HepG2 (cell line): Measurements from ENCODE around the gene ZNF33B. TPM values are rescaled to one million over a fixed set of nuclear protein-coding genes. Genes with fewer than 3 reads are reported as not detected.
A peak's percentile ranks its signal among the peaks of the same experiment; 100 is the strongest.

ENCODE experiments used
- ARHGAP35 ChIP-seq: sonication (generic); formaldehyde crosslinking; IDR thresholded peaks from 2 replicates; pipeline ENCODE4 v1.9.0; 2022; ENCODE audit warnings: mild to moderate bottlenecking, inconsistent platforms, moderate library complexity, missing genetic modification reagents, borderline replicate concordance
- FOXP4 ChIP-seq: sonication (generic); formaldehyde crosslinking; IDR thresholded peaks from 2 replicates; pipeline ENCODE4 v1.4.0; 2020; ENCODE audit warnings: missing genetic modification reagents
- MBNL3 ChIP-seq: fragments of 250-450 bp; sonication (Bioruptor Pico); conservative IDR thresholded peaks from 2 replicates; pipeline ENCODE4 v1.8.0; 2022; ENCODE audit warnings: mild to moderate bottlenecking, inconsistent platforms
- MYNN ChIP-seq: sonication (generic); formaldehyde crosslinking; IDR thresholded peaks from 2 replicates; pipeline ENCODE4 v1.4.0; 2020; ENCODE audit warnings: mild to moderate bottlenecking, low read depth, missing genetic modification reagents
- NFATC3 ChIP-seq: sonication (generic); formaldehyde crosslinking; IDR thresholded peaks from 2 replicates; pipeline ENCODE4 v1.5.1; 2020; ENCODE audit warnings: mild to moderate bottlenecking, missing genetic modification reagents
- RAD21 ChIP-seq: fragments of 450-650 bp; formaldehyde crosslinking; IDR thresholded peaks from 2 replicates; pipeline ENCODE4 v1.5.0; 2020; ENCODE audit warnings: mild to moderate bottlenecking
- RNF219 ChIP-seq: sonication (generic); formaldehyde crosslinking; IDR thresholded peaks from 2 replicates; pipeline ENCODE4 v1.5.0; 2020; ENCODE audit warnings: mild to moderate bottlenecking, missing genetic modification reagents
- XBP1 ChIP-seq: sonication (generic); formaldehyde crosslinking; IDR thresholded peaks from 2 replicates; pipeline ENCODE4 v1.5.0; 2020; ENCODE audit warnings: missing genetic modification reagents
- ZBTB8A ChIP-seq: sonication (generic); formaldehyde crosslinking; IDR thresholded peaks from 2 replicates; pipeline ENCODE4 v1.4.0; 2020; ENCODE audit warnings: mild to moderate bottlenecking, low read depth, missing genetic modification reagents, borderline replicate concordance
- ZNF484 ChIP-seq: sonication (generic); formaldehyde crosslinking; IDR thresholded peaks from 2 replicates; pipeline ENCODE4 v1.5.1; 2020; ENCODE audit warnings: mild to moderate bottlenecking, low read depth, missing genetic modification reagents, borderline replicate concordance
- ZNF512 ChIP-seq: sonication (generic); formaldehyde crosslinking; IDR thresholded peaks from 2 replicates; pipeline ENCODE4 v1.4.0; 2020; ENCODE audit warnings: mild to moderate bottlenecking, missing genetic modification reagents
- ZNF569 ChIP-seq: sonication (generic); formaldehyde crosslinking; IDR thresholded peaks from 2 replicates; pipeline ENCODE4 v1.5.0; 2020; ENCODE audit warnings: mild to moderate bottlenecking, missing genetic modification reagents, moderate library complexity, borderline replicate concordance
- ZNF687 ChIP-seq: sonication (generic); formaldehyde crosslinking; IDR thresholded peaks from 2 replicates; pipeline ENCODE4 v1.5.1; 2020; ENCODE audit warnings: mild to moderate bottlenecking, missing genetic modification reagents, moderate library complexity
- polyA plus RNA-seq, 8 experiments: library from polyadenylated mRNA; depleted of rRNA in 3 of 8; stranded (reverse) in 7 of 8; unstranded in 1 of 8; fragments of >200 nt; fragmentation: Illumina TruSeq in 4 of 8; extraction: Trizol in 4 of 8; gene quantifications; 2 replicates each; pipeline versions ENCODE4 v1.2.1 to v1.2.3, GENCODE V29; 2011 to 2016; ENCODE audit warnings: low read depth in 4 of 8, missing spikeins in 1 of 8, mixed read lengths in 1 of 8; ENCODE audit not compliant: insufficient read depth in 1 of 8
- total RNA-seq, 5 experiments: library from RNA; depleted of rRNA; stranded (reverse); fragments of >200 nt; fragmentation: Illumina TruSeq; extraction: Trizol; gene quantifications; 2 replicates each; pipeline ENCODE4 v1.2.3, GENCODE V29; 2016; ENCODE audit warnings: low read depth in 1 of 5
- TF ChIP-seq, protein P1 (sequence below): sonication (generic); formaldehyde crosslinking; IDR thresholded peaks from 2 replicates; pipeline ENCODE4 v1.5.0; 2020; ENCODE audit warnings: missing genetic modification reagents
- TF ChIP-seq, protein P2 (sequence below): fragments of 450-650 bp; IDR thresholded peaks from 2 replicates; pipeline ENCODE4 v1.6.1; 2017

ZNF33B gene
- total and polyA plus RNA-seq, 2 of the 13 experiments (the other 11 are each of a cell fraction or from before 2014, with no cell fraction given) = 18.4 to 23.5 TPM

DNA sequence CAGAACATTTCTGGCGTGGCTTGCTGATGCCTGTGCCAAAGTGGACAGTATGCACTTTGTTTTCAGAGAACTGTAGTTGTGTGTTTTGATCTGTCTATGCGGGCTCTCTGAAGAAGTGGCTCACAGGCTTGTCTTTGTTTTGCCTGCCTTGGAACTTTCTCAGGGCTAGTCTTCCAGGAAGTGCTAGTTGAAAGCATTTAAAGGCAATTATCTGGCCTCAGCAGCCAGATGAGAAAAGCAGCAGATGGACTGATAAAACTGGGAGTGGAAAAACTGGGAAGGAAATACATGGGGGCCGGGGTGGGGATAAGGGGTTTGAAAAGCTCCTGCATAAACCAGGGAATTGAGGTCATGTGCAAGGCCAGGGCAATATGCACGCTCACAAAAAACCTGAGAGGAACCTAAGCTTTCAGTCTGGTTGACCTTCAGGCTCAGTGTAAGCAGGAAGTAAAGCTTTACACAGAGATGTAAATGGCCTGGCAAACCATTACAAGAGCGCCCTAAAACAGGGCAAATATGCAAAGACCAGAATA lies 94.5 kb downstream of the ZNF33B start (continued):
- TF ChIP-seq XBP1 (CRISPR knock-in tag) (no peak), MYNN (CRISPR knock-in tag) (no peak), MBNL3 (no peak), ZNF484 (CRISPR knock-in tag) (no peak), ZNF687 (CRISPR knock-in tag) (no peak), ARHGAP35 (no peak), FOXP4 (CRISPR knock-in tag) (peak; percentile 76), ZNF569 (CRISPR knock-in tag) (no peak), RAD21 (no peak), ZBTB8A (CRISPR knock-in tag) (no peak), RNF219 (CRISPR knock-in tag) (no peak), ZNF512 (CRISPR knock-in tag) (no peak), NFATC3 (CRISPR knock-in tag) (no peak)
- TF ChIP-seq, protein P1, sequence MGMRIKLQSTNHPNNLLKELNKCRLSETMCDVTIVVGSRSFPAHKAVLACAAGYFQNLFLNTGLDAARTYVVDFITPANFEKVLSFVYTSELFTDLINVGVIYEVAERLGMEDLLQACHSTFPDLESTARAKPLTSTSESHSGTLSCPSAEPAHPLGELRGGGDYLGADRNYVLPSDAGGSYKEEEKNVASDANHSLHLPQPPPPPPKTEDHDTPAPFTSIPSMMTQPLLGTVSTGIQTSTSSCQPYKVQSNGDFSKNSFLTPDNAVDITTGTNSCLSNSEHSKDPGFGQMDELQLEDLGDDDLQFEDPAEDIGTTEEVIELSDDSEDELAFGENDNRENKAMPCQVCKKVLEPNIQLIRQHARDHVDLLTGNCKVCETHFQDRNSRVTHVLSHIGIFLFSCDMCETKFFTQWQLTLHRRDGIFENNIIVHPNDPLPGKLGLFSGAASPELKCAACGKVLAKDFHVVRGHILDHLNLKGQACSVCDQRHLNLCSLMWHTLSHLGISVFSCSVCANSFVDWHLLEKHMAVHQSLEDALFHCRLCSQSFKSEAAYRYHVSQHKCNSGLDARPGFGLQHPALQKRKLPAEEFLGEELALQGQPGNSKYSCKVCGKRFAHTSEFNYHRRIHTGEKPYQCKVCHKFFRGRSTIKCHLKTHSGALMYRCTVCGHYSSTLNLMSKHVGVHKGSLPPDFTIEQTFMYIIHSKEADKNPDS (CRISPR knock-in tag) = no peak
- TF ChIP-seq, protein P2, sequence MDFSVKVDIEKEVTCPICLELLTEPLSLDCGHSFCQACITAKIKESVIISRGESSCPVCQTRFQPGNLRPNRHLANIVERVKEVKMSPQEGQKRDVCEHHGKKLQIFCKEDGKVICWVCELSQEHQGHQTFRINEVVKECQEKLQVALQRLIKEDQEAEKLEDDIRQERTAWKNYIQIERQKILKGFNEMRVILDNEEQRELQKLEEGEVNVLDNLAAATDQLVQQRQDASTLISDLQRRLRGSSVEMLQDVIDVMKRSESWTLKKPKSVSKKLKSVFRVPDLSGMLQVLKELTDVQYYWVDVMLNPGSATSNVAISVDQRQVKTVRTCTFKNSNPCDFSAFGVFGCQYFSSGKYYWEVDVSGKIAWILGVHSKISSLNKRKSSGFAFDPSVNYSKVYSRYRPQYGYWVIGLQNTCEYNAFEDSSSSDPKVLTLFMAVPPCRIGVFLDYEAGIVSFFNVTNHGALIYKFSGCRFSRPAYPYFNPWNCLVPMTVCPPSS = no peak
